IPS-15b (cell line): ENCODE results near the gene SNU13.
"Not testable (repeated sequence)": the region's sequence is repeated elsewhere in the genome, so short reads cannot be mapped to it uniquely, and the experiment has no call there.

Source experiments
- H3K27me3 ChIP-seq: one replicate; pipeline ENCODE4 v1.6.1; 2013; ENCODE audit warnings: low read length; ENCODE audit not compliant: control insufficient read depth, insufficient read depth
- H3K36me3 ChIP-seq: one replicate; pipeline ENCODE4 v1.6.1; 2013; ENCODE audit warnings: low read length; ENCODE audit not compliant: control insufficient read depth, insufficient read depth
- H3K4me1 ChIP-seq: one replicate; pipeline ENCODE4 v1.6.1; 2013; ENCODE audit warnings: mild to moderate bottlenecking, low read length; ENCODE audit not compliant: control insufficient read depth, insufficient read depth
- H3K4me3 ChIP-seq: one replicate; pipeline ENCODE4 v1.5.1; 2013; ENCODE audit warnings: low read depth, low read length
- H3K9ac ChIP-seq: one replicate; pipeline ENCODE4 v1.6.1; 2013; ENCODE audit warnings: low read depth, mild to moderate bottlenecking, low read length
- H3K9me3 ChIP-seq: one replicate; pipeline ENCODE4 v1.6.1; 2013; ENCODE audit warnings: mild to moderate bottlenecking, low read length; ENCODE audit not compliant: control insufficient read depth, insufficient read depth

Gene SNU13

DNA sequence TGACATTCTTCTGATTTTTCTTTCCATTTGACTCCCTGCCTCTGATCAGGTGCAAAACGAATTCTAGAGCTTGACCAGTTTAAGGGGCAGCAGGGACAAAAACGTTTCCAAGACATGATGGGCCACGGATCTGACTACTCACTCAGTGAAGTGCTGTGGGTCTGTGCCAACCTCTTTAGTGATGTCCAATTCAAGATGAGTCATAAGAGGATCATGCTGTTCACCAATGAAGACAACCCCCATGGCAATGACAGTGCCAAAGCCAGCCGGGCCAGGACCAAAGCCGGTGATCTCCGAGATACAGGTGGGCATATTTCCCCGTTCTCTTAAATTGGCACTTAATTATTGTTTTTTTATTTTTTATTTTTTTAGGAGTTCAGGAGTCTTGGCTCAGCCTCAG, 52.2 kb downstream of the SNU13 start:
- no peak overlapping the region for H3K4me3 ChIP-seq
- no peaks in the 10 kb centered on the region for H3K27me3 ChIP-seq
- no peak overlapping the region for H3K9ac ChIP-seq
- H3K4me1 ChIP-seq: no peaks in the 10 kb centered on the region
- no peaks in the 10 kb centered on the region for H3K9me3 ChIP-seq
- peaks cover 41% of the 10 kb centered on the region for H3K36me3 ChIP-seq

DNA sequence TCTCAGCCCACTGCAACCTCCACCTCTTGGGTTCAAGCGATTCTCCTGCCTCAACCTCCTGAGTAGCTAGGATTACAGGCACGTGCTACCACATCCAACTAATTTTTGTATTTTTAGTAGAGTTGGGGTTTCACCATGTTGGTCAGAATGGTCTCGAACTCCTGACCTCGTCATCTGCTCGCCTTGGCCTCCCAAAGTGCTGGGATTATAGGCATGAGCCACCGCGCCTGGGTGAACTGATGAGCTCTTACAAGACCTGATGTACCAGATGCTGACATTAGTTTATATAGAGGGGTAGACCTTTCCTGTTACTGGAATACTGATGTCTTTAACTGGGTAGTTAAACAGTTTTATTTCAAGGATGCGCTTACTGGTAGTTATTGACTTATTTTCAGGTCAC, 54.1 kb downstream of the SNU13 start:
- peaks cover 40% of the 10 kb centered on the region for H3K36me3 ChIP-seq
- H3K9ac ChIP-seq, H3K27me3 ChIP-seq, H3K9me3 ChIP-seq, H3K4me3 ChIP-seq, H3K4me1 ChIP-seq: not testable (repeated sequence)

DNA sequence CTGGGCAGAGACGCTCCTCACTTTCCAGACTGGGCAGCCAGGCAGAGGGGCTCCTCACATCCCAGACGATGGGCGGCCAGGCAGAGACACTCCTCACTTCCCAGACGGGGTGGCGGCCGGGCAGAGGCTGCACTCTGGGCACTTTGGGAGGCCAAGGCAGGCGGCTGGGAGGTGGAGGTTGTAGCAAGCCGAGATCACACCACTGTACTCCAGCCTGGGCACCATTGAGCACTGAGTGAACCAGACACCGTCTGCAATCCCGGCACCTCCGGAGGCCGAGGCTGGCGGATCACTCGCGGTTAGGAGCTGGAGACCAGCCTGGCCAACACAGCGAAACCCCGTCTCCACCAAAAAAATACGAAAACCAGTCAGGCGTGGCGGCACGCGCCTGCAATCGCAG, 57.1 kb downstream of the SNU13 start:
- not testable (repeated sequence) for H3K4me1 ChIP-seq, H3K27me3 ChIP-seq, H3K4me3 ChIP-seq, H3K9ac ChIP-seq, H3K9me3 ChIP-seq
- H3K36me3 ChIP-seq: peaks cover 34% of the 10 kb centered on the region

DNA sequence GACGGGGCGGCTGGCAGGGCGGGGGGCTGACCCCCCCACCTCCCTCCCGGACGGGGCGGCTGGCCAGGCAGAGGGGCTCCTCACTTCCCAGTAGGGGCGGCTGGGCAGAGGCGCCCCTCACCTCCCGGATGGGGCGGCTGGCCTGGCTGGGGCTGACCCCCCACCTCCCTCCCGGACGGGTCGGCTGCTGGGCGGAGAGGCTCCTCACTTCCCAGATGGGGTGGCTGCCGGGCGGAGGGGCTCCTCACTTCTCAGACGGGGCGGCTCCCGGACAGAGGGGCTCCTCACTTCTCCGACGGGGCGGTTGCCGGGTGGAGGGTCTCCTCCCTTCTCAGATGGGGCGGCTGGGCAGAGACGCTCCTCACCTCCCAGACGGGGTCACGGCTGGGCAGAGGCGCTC, 57.6 kb downstream of the SNU13 start:
- H3K36me3 ChIP-seq: peaks cover 32% of the 10 kb centered on the region
- H3K9ac ChIP-seq, H3K4me1 ChIP-seq, H3K27me3 ChIP-seq, H3K9me3 ChIP-seq, H3K4me3 ChIP-seq: not testable (repeated sequence)

DNA sequence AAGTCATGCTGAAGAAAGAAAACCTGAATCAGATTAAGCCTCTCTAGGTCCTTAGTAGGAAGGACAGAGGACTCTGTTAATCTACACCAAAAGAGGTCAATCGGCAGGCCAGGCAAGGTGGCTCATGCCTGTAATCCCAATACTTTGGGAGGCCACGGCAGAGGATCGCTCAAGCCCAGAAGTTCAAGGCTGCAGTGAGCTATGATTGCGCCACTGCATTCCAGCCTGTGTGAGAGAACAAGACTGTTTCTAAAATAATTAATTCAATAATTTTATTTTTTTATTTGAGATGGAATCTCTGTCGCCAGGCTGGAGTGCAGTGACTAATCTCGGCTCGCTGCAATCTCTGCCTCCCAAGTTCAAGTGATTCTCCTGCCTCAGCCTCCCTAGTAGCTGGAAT, 63.1 kb downstream of the SNU13 start:
- H3K4me1 ChIP-seq: peaks cover 5% of the 10 kb centered on the region
- no peaks in the 10 kb centered on the region for H3K9me3 ChIP-seq
- H3K4me3 ChIP-seq: no peak overlapping the region
- H3K27me3 ChIP-seq: no peaks in the 10 kb centered on the region
- H3K9ac ChIP-seq: no peak overlapping the region
- H3K36me3 ChIP-seq: peaks cover 49% of the 10 kb centered on the region
